ENCODE measurements around the gene SKAP2. TPM values are rescaled to one million over a fixed set of nuclear protein-coding genes. Genes with fewer than 3 reads are reported as not detected.
A peak's percentile ranks its signal among the peaks of the same experiment; 100 is the strongest.

The SKAP2 gene
- total and polyA plus RNA-seq, 2 of the 13 experiments (the other 11 are each of a cell fraction or from before 2014, with no cell fraction given) = 3.6 to 12.9 TPM

DNA sequence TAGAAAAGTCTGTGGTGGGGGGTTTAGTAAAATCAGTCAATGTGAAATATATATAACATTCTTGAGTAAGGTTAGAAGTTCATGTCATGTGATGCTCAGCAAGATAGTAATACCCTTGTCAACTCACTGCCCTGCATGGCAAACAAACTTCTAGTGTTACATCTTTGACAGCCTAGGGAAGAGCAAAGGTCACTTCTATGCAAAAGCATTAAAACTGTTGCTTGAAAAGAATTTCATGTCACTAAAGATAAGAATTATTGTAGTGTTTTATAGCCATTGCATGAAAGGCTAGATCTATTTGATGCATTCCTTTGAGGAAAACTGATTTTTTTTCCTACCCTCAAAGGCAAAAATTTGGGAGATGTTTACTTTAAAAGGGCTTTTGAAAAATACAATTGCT is 176.0 kb downstream of the SKAP2 start (continued):
- TF ChIP-seq, protein P1, sequence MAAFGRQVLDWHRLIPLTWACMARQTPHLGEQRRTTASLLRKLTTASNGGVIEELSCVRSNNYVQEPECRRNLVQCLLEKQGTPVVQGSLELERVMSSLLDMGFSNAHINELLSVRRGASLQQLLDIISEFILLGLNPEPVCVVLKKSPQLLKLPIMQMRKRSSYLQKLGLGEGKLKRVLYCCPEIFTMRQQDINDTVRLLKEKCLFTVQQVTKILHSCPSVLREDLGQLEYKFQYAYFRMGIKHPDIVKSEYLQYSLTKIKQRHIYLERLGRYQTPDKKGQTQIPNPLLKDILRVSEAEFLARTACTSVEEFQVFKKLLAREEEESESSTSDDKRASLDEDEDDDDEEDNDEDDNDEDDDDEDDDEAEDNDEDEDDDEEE (CRISPR knock-in tag; IDR thresholded peaks at IDR 0.05) = no peak
- TF ChIP-seq RFX5 (IDR thresholded peaks at IDR 0.05; ENCODE audit: low read depth, low read length) (no peak), KAT7 (CRISPR knock-in tag; IDR thresholded peaks at IDR 0.05; ENCODE audit: borderline replicate concordance) (no peak), HOXA3 (CRISPR knock-in tag; IDR thresholded peaks at IDR 0.05) (no peak), POLR2AphosphoS5 (IDR thresholded peaks at IDR 0.05; ENCODE audit: low read depth, low read length) (no peak), MZF1 (CRISPR knock-in tag; IDR thresholded peaks at IDR 0.05; ENCODE audit: borderline replicate concordance) (no peak), NR2F2 (IDR thresholded peaks at IDR 0.05; ENCODE audit: borderline replicate concordance, low read depth) (no peak), NFE2 (CRISPR knock-in tag; IDR thresholded peaks at IDR 0.05) (no peak), RBM39 (IDR thresholded peaks at IDR 0.05; ENCODE audit: low read depth, low read length, poor library complexity, severe bottlenecking) (no peak), MEIS2 (CRISPR knock-in tag; IDR thresholded peaks at IDR 0.05) (0 out of 2 replicates have a peak, but pooled peaks have one; percentile 30), FIP1L1 (IDR thresholded peaks at IDR 0.05; ENCODE audit: borderline replicate concordance, insufficient read depth, low read depth, low read length) (no peak), ZNF674 (CRISPR knock-in tag; IDR thresholded peaks at IDR 0.05; ENCODE audit: low read depth) (no peak), ZNF670 (CRISPR knock-in tag; IDR thresholded peaks at IDR 0.05; ENCODE audit: borderline replicate concordance) (no peak), RORA (CRISPR knock-in tag; IDR thresholded peaks at IDR 0.05) (no peak), THAP11 (CRISPR knock-in tag; IDR thresholded peaks at IDR 0.05) (peak; percentile 30; the same call in 1 of the 2 replicates), ZSCAN21 (CRISPR knock-in tag; IDR thresholded peaks at IDR 0.05; ENCODE audit: borderline replicate concordance) (no peak), MED8 (CRISPR knock-in tag; IDR thresholded peaks at IDR 0.05; ENCODE audit: insufficient replicate concordance) (no peak)
- TF ChIP-seq, protein P2, sequence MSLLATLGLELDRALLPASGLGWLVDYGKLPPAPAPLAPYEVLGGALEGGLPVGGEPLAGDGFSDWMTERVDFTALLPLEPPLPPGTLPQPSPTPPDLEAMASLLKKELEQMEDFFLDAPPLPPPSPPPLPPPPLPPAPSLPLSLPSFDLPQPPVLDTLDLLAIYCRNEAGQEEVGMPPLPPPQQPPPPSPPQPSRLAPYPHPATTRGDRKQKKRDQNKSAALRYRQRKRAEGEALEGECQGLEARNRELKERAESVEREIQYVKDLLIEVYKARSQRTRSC (CRISPR knock-in tag; IDR thresholded peaks at IDR 0.05; ENCODE audit: low read depth) = no peak
- TF ChIP-seq, protein P3, sequence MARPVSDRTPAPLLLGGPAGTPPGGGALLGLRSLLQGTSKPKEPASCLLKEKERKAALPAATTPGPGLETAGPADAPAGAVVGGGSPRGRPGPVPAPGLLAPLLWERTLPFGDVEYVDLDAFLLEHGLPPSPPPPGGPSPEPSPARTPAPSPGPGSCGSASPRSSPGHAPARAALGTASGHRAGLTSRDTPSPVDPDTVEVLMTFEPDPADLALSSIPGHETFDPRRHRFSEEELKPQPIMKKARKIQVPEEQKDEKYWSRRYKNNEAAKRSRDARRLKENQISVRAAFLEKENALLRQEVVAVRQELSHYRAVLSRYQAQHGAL (CRISPR knock-in tag; IDR thresholded peaks at IDR 0.05; ENCODE audit: not compliant biosample characterization) = no peak
- TF ChIP-seq, protein P4, sequence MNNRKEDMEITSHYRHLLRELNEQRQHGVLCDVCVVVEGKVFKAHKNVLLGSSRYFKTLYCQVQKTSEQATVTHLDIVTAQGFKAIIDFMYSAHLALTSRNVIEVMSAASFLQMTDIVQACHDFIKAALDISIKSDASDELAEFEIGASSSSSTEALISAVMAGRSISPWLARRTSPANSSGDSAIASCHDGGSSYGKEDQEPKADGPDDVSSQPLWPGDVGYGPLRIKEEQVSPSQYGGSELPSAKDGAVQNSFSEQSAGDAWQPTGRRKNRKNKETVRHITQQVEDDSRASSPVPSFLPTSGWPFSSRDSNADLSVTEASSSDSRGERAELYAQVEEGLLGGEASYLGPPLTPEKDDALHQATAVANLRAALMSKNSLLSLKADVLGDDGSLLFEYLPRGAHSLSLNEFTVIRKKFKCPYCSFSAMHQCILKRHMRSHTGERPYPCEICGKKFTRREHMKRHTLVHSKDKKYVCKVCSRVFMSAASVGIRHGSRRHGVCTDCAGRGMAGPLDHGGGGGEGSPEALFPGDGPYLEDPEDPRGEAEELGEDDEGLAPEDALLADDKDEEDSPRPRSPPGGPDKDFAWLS (CRISPR knock-in tag; IDR thresholded peaks at IDR 0.05; ENCODE audit: borderline replicate concordance) = no peak
- TF ChIP-seq, protein P5, sequence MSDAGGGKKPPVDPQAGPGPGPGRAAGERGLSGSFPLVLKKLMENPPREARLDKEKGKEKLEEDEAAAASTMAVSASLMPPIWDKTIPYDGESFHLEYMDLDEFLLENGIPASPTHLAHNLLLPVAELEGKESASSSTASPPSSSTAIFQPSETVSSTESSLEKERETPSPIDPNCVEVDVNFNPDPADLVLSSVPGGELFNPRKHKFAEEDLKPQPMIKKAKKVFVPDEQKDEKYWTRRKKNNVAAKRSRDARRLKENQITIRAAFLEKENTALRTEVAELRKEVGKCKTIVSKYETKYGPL (CRISPR knock-in tag; IDR thresholded peaks at IDR 0.05) = no peak; the same call in 1 of the 2 replicates
